ENCODE results near the gene IMP3. TPM values are rescaled to one million over a fixed set of nuclear protein-coding genes. Genes with fewer than 3 reads are reported as not detected.

IMP3 gene
- total and polyA plus RNA-seq, 2 donors (not counting 3 experiments of a cell fraction or from before 2014, with no cell fraction given): 41.3 to 64.0 TPM

- ChIA-PET POLR2A (no interaction called here), CTCF (interaction anchor here (2.0 to 5.3 kb wide), 2 partner anchors 45 to 115 kb away, joined by 13 to 59 read pairs; no protein-coding TSS in a partner anchor)
- Histone ChIP-seq H3K4me1 (ENCODE audit: control insufficient read depth, extremely low read depth, insufficient read depth, low read length) (no peaks in the 10 kb centered on the region), H3K4me3 (replicated peaks in 1 of 3; ENCODE audit: insufficient read depth in 1 of 3, low read depth in 1 of 3, low read length in 3 of 3) (no peak overlapping the region), H3K36me3 (ENCODE audit: control insufficient read depth in 2 of 2, extremely low read depth in 1 of 2, insufficient read depth in 2 of 2, low read length in 2 of 2) (no peaks in the 10 kb centered on the region), H3K4me2 (ENCODE audit: insufficient read depth, low read length) (no peak overlapping the region), H3K79me2 (ENCODE audit: control insufficient read depth, insufficient read depth, low read length) (no peaks in the 10 kb centered on the region), H4K20me1 (replicated peaks; ENCODE audit: control insufficient read depth, extremely low read depth, insufficient read depth, low read length) (no peaks in the 10 kb centered on the region), H3K27ac (ENCODE audit: insufficient read depth, low read depth, low read length) (no peak overlapping the region), H3K9ac (replicated peaks; ENCODE audit: extremely low read depth, insufficient read depth, low read length) (no peak overlapping the region), H3K9me3 (replicated peaks; ENCODE audit: control insufficient read depth, insufficient read depth, low read length) (no peaks in the 10 kb centered on the region), H2AFZ (ENCODE audit: low read depth, low read length) (no peak overlapping the region), H3K27me3 (ENCODE audit: control insufficient read depth in 2 of 2, insufficient read depth in 2 of 2, low read length in 2 of 2) (peaks cover 30 to 40% of the 10 kb centered on the region in 2 experiments), H3K9me1 (replicated peaks; ENCODE audit: control insufficient read depth, extremely low read depth, insufficient read depth, low read length) (no peaks in the 10 kb centered on the region)
- FAIRE-seq (no peak), DNase-seq (ENCODE audit: low read depth, low spot score) (no peak)
- BruUV-seq (replicated peaks): no TSS peak
- intact Hi-C loops (cut with micrococcal nuclease) (no loop called here), dilution Hi-C loops (cut with MboI; ENCODE audit: extremely low pct_ligation_motif_present, low sequenced_read_pairs) (no loop called here)
- no peak for TF ChIP-seq CTCF (IDR thresholded peaks at IDR 0.05; ENCODE audit: extremely low read depth in 1 of 2, insufficient read depth in 1 of 2, low read depth in 1 of 2, low read length in 2 of 2)
- no peak for TF ChIP-seq MAX (IDR thresholded peaks at IDR 0.05; ENCODE audit: insufficient read depth, insufficient read length)
- TF ChIP-seq EZH2 (IDR thresholded peaks at IDR 0.05; ENCODE audit: borderline replicate concordance, low read depth, low read length, severe bottlenecking): no peak
- TF ChIP-seq MYC (IDR thresholded peaks at IDR 0.05; ENCODE audit: low read depth, low read length): no peak
- TF ChIP-seq POLR2AphosphoS5 (IDR thresholded peaks at IDR 0.05; ENCODE audit: insufficient read depth, low read depth, low read length): no peak
- TF ChIP-seq FOS (IDR thresholded peaks at IDR 0.05; ENCODE audit: borderline replicate concordance, insufficient read depth, low read length): no peak
- TF ChIP-seq POLR2A (IDR thresholded peaks at IDR 0.05; ENCODE audit: low read depth, low read length): no peak
- TF ChIP-seq GATA2 (IDR thresholded peaks at IDR 0.05; ENCODE audit: insufficient read depth, insufficient read length, low read depth, low read length): no peak
- no peak for TF ChIP-seq JUN (IDR thresholded peaks at IDR 0.05; ENCODE audit: borderline replicate concordance, insufficient read depth, insufficient read length, low read depth)
These were observed 47.7 kb upstream of the IMP3 start for GRCh38 chr15:75687486-75688277.

Measured in endothelial cell of umbilical vein (primary cell).